ENCODE results near the gene UBXN1.

- no peak for TF ChIP-seq POLR2A (IDR thresholded peaks at IDR 0.05; ENCODE audit: low read depth, low read length)
- TF ChIP-seq POLR2AphosphoS5 (IDR thresholded peaks at IDR 0.05; ENCODE audit: low read depth, low read length) = no peak
- no peak for TF ChIP-seq SPI1 (IDR thresholded peaks at IDR 0.05; ENCODE audit: low read depth, low read length)
- no peak for TF ChIP-seq TAF1 (IDR thresholded peaks at IDR 0.05; ENCODE audit: low read depth, low read length)
- TF ChIP-seq POU2F2 (IDR thresholded peaks at IDR 0.05; ENCODE audit: low read depth, low read length) = no peak
Measured at GRCh38 chr11:62687508-62688396, 8.9 kb upstream of the UBXN1 start.
